ENCODE measurements around the gene SLCO2A1.

SLCO2A1 gene

DNA sequence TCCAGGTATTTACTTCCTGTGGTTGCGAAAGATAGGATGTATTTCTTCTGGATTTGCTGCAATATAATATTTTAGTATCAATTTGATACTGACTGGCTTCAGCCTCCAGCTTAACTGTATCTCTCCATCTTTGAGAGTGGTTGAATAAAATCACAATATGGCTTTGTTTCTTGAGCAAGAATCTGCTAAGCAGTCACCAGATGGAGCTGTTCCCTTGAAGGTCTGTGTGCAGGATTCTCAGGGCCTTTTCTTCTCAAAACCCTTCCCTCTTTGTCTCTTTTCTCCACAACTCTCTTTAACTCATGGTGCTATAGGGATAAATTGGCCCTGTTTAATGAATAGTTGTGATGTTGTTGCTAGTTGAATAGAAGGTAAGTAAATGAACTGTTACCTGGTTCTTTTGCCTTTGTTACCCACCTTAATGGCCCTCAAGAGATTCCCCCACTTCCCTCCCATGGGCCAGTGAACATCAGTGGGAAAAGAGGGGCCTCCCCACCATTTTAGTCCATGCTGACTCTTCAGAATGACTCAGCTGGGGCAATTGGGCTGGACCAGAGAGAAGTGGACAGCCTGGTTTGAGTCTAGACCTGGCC, 99.3 kb downstream of the SLCO2A1 start:
- TF ChIP-seq CTCF (IDR thresholded peaks at IDR 0.05) (peak; percentile 80), ZFX (IDR thresholded peaks at IDR 0.05; ENCODE audit: borderline replicate concordance) (no peak)
- no peak overlapping the region for H3K27ac ChIP-seq

- no peak overlapping the region for H3K27ac ChIP-seq
- TF ChIP-seq CTCF (IDR thresholded peaks at IDR 0.05) (no peak), ZFX (IDR thresholded peaks at IDR 0.05; ENCODE audit: borderline replicate concordance) (no peak)
Measured at GRCh38 chr3:133928903-133929607, 100.7 kb downstream of the SLCO2A1 start.

GRCh38 chr3:133928136-133928893, 101.4 kb downstream of the SLCO2A1 start:
- no peak overlapping the region for H3K27ac ChIP-seq
- TF ChIP-seq CTCF (IDR thresholded peaks at IDR 0.05) = no peak
- TF ChIP-seq ZFX (IDR thresholded peaks at IDR 0.05; ENCODE audit: borderline replicate concordance) = no peak

- H3K27ac ChIP-seq = no peak overlapping the region
- TF ChIP-seq CTCF (IDR thresholded peaks at IDR 0.05) (peak; percentile 98), ZFX (IDR thresholded peaks at IDR 0.05; ENCODE audit: borderline replicate concordance) (no peak)
Measured at GRCh38 chr3:133927540-133928066, 102.1 kb downstream of the SLCO2A1 start.

GRCh38 chr3:133926736-133927539, 102.8 kb downstream of the SLCO2A1 start:
- no peak for TF ChIP-seq CTCF (IDR thresholded peaks at IDR 0.05)
- no peak for TF ChIP-seq ZFX (IDR thresholded peaks at IDR 0.05; ENCODE audit: borderline replicate concordance)
- H3K27ac ChIP-seq = no peak overlapping the region

GRCh38 chr3:133925960-133926735, 103.6 kb downstream of the SLCO2A1 start:
- no peak for TF ChIP-seq ZFX (IDR thresholded peaks at IDR 0.05; ENCODE audit: borderline replicate concordance)
- TF ChIP-seq CTCF (IDR thresholded peaks at IDR 0.05) = no peak
- no peak overlapping the region for H3K27ac ChIP-seq

All from 22Rv1 (cell line).